ENCODE measurements around the gene BAIAP2L1. TPM values are rescaled to one million over a fixed set of nuclear protein-coding genes. Genes with fewer than 3 reads are reported as not detected.

The BAIAP2L1 gene
- total and polyA plus RNA-seq, 2 donors (not counting 1 experiment from before 2014, with no cell fraction given): 3.1 to 5.3 TPM

GRCh38 chr7:98250789-98251188 is 150.1 kb downstream of the BAIAP2L1 start:
- Histone ChIP-seq H3K27ac (ENCODE audit: insufficient read depth, low read length) (no peak overlapping the region), H3K4me3 (replicated peaks in 1 of 4; ENCODE audit: control extremely low read depth in 1 of 4, insufficient read depth in 1 of 4, low read depth in 3 of 4, low read length in 4 of 4) (peak overlapping the region; percentile 74 to 96 (median 90)), H3K9me3 (ENCODE audit: control insufficient read depth, insufficient read depth, low read depth, low read length) (no peaks in the 10 kb centered on the region), H3K4me1 (ENCODE audit: control insufficient read depth, extremely low read depth, insufficient read depth, low read length) (peaks cover 8% of the 10 kb centered on the region), H3K27me3 (ENCODE audit: control insufficient read depth, insufficient read depth, low read length) (no peaks in the 10 kb centered on the region), H3K4me2 (ENCODE audit: extremely low read depth, insufficient read depth, low read length) (peak overlapping the region; percentile 92), H3K79me2 (ENCODE audit: control insufficient read depth, insufficient read depth, low read length) (peaks cover 16% of the 10 kb centered on the region), H3K9ac (ENCODE audit: insufficient read depth, low read length) (no peak overlapping the region), H4K20me1 (ENCODE audit: control insufficient read depth, extremely low read depth, insufficient read depth, low read length) (no peaks in the 10 kb centered on the region), H3K36me3 (ENCODE audit: control insufficient read depth, insufficient read depth, low read length) (peaks cover 2% of the 10 kb centered on the region), H2AFZ (ENCODE audit: low read length) (no peak overlapping the region)
- TF ChIP-seq CTCF (conservative IDR thresholded peaks at IDR 0.05 in 1 of 2, IDR thresholded peaks at IDR 0.05 in 1 of 2; ENCODE audit: low read depth in 1 of 2, low read length in 2 of 2) (no peak), EZH2 (IDR thresholded peaks at IDR 0.05; ENCODE audit: low read length, missing control alignments) (no peak)
- no peak for DNase-seq (ENCODE audit: low read depth in 2 of 2)

- no peak overlapping the region for H3K9ac ChIP-seq (ENCODE audit: insufficient read depth, low read length)
- TF ChIP-seq CTCF (conservative IDR thresholded peaks at IDR 0.05 in 1 of 2, IDR thresholded peaks at IDR 0.05 in 1 of 2; ENCODE audit: low read depth in 1 of 2, low read length in 2 of 2) (no peak), EZH2 (IDR thresholded peaks at IDR 0.05; ENCODE audit: low read length, missing control alignments) (no peak)
- no peak overlapping the region for H3K27ac ChIP-seq (ENCODE audit: insufficient read depth, low read length)
- no peak overlapping the region for H2AFZ ChIP-seq (ENCODE audit: low read length)
- peaks cover 16% of the 10 kb centered on the region for H3K79me2 ChIP-seq (ENCODE audit: control insufficient read depth, insufficient read depth, low read length)
- no peaks in the 10 kb centered on the region for H3K9me3 ChIP-seq (ENCODE audit: control insufficient read depth, insufficient read depth, low read depth, low read length)
- H3K27me3 ChIP-seq (ENCODE audit: control insufficient read depth, insufficient read depth, low read length): no peaks in the 10 kb centered on the region
- H3K4me3 ChIP-seq (replicated peaks in 1 of 4; ENCODE audit: control extremely low read depth in 1 of 4, insufficient read depth in 1 of 4, low read depth in 3 of 4, low read length in 4 of 4): no peak overlapping the region
- H3K4me2 ChIP-seq (ENCODE audit: extremely low read depth, insufficient read depth, low read length): no peak overlapping the region
- no peak for DNase-seq (ENCODE audit: low read depth in 2 of 2)
- peaks cover 2% of the 10 kb centered on the region for H3K36me3 ChIP-seq (ENCODE audit: control insufficient read depth, insufficient read depth, low read length)
- no peaks in the 10 kb centered on the region for H4K20me1 ChIP-seq (ENCODE audit: control insufficient read depth, extremely low read depth, insufficient read depth, low read length)
- H3K4me1 ChIP-seq (ENCODE audit: control insufficient read depth, extremely low read depth, insufficient read depth, low read length): peaks cover 8% of the 10 kb centered on the region
These were observed 151.8 kb downstream of the BAIAP2L1 start for GRCh38 chr7:98249106-98249505.

GRCh38 chr7:98248156-98248555 is 152.7 kb downstream of the BAIAP2L1 start:
- H3K9me3 ChIP-seq (ENCODE audit: control insufficient read depth, insufficient read depth, low read depth, low read length): no peaks in the 10 kb centered on the region
- TF ChIP-seq EZH2 (IDR thresholded peaks at IDR 0.05; ENCODE audit: low read length, missing control alignments) (no peak), CTCF (conservative IDR thresholded peaks at IDR 0.05 in 1 of 2, IDR thresholded peaks at IDR 0.05 in 1 of 2; ENCODE audit: low read depth in 1 of 2, low read length in 2 of 2) (no peak)
- peaks cover 8% of the 10 kb centered on the region for H3K4me1 ChIP-seq (ENCODE audit: control insufficient read depth, extremely low read depth, insufficient read depth, low read length)

More at GRCh38 chr7:98248156-98248555, 152.7 kb downstream of the BAIAP2L1 start:
- H3K27me3 ChIP-seq (ENCODE audit: control insufficient read depth, insufficient read depth, low read length): no peaks in the 10 kb centered on the region
- peaks cover 13% of the 10 kb centered on the region for H3K79me2 ChIP-seq (ENCODE audit: control insufficient read depth, insufficient read depth, low read length)
- no peak for DNase-seq (ENCODE audit: low read depth in 2 of 2)
- no peak overlapping the region for H3K9ac ChIP-seq (ENCODE audit: insufficient read depth, low read length)
- H4K20me1 ChIP-seq (ENCODE audit: control insufficient read depth, extremely low read depth, insufficient read depth, low read length): no peaks in the 10 kb centered on the region
- H3K4me3 ChIP-seq (replicated peaks in 1 of 4; ENCODE audit: control extremely low read depth in 1 of 4, insufficient read depth in 1 of 4, low read depth in 3 of 4, low read length in 4 of 4): no peak overlapping the region
- no peak overlapping the region for H2AFZ ChIP-seq (ENCODE audit: low read length)
- H3K4me2 ChIP-seq (ENCODE audit: extremely low read depth, insufficient read depth, low read length): no peak overlapping the region
- H3K36me3 ChIP-seq (ENCODE audit: control insufficient read depth, insufficient read depth, low read length): peaks cover 2% of the 10 kb centered on the region
- H3K27ac ChIP-seq (ENCODE audit: insufficient read depth, low read length): no peak overlapping the region
